ENCODE measurements around the gene NDRG3. TPM values are rescaled to one million over a fixed set of nuclear protein-coding genes. Genes with fewer than 3 reads are reported as not detected.

The NDRG3 gene
- 23.4 to 24.3 TPM (median 23.6 TPM) in 3 replicates for total RNA-seq

DNA sequence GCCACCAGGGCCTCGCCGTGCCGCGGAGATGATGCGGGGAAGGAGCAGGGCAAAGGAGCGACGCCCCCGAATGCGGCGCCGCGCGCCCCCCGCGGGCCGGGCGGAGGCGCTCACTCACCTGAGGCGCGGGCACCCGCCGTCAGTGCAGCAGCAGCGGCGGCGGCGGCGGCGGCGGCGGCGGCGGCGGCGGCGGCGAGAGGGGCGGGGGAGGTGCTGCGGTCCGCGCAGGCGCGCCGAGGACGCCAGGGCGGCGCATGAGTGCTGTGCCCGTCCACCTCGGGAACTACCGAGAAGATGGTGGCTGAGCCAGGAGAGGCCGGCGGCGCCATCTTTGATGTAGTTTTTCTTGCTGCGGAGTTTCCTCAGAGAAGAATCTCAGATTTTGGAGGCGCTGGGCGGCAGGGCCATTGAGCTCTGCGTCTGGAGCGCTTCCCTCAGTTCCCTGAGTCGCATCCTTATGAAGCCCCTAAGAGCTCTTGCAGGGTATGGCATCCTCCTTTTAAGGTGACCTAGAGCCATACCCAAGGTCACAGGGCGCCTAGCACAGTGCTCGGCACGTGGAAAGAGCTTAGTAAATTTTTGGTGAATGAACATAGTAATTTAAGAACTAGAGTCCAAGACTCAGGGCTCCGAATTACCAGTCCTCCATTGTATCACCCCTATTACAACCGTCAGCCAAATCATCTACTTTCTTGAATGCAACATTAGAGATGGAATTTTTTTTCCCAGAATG is at the start of gene NDRG3:
TSS of gene NDRG3 (minus strand) at position 164 of the 733 bp plus-strand sequence. CDS start 24,355 bp downstream, outside the sequence.
- H3K27me3 Mint-ChIP-seq (ENCODE audit: low read depth) = peaks cover 5% of the 10 kb centered on the region
- H3K4me1 Mint-ChIP-seq = peaks cover 17% of the 10 kb centered on the region
- DNase-seq (ENCODE audit: low spot score in 2 of 2, unreplicated experiment in 2 of 2) = peak; percentile 87 to 91
- H3K4me3 Mint-ChIP-seq = peak within 1 kb of the TSS; percentile 90
- TF ChIP-seq, protein P1, sequence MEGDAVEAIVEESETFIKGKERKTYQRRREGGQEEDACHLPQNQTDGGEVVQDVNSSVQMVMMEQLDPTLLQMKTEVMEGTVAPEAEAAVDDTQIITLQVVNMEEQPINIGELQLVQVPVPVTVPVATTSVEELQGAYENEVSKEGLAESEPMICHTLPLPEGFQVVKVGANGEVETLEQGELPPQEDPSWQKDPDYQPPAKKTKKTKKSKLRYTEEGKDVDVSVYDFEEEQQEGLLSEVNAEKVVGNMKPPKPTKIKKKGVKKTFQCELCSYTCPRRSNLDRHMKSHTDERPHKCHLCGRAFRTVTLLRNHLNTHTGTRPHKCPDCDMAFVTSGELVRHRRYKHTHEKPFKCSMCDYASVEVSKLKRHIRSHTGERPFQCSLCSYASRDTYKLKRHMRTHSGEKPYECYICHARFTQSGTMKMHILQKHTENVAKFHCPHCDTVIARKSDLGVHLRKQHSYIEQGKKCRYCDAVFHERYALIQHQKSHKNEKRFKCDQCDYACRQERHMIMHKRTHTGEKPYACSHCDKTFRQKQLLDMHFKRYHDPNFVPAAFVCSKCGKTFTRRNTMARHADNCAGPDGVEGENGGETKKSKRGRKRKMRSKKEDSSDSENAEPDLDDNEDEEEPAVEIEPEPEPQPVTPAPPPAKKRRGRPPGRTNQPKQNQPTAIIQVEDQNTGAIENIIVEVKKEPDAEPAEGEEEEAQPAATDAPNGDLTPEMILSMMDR (IDR thresholded peaks at IDR 0.05; ENCODE audit: unreplicated experiment) = no peak
- H3K9me3 Mint-ChIP-seq = no peaks in the 10 kb centered on the region
- peaks cover 4% of the 10 kb centered on the region for H3K36me3 Mint-ChIP-seq
- H3K27ac Mint-ChIP-seq = peak within 1 kb of the TSS; percentile 86

GRCh38 chr20:36794116-36794474 is 48.2 kb upstream of the NDRG3 start:
- Mint-ChIP-seq H3K27ac (no peak overlapping the region), H3K27me3 (ENCODE audit: low read depth) (no peaks in the 10 kb centered on the region), H3K9me3 (no peaks in the 10 kb centered on the region), H3K4me3 (no peak overlapping the region), H3K36me3 (peaks cover 39% of the 10 kb centered on the region), H3K4me1 (no peaks in the 10 kb centered on the region)
- no peak for DNase-seq (ENCODE audit: low spot score in 2 of 2, unreplicated experiment in 2 of 2)
- TF ChIP-seq, protein P1 (IDR thresholded peaks at IDR 0.05; ENCODE audit: unreplicated experiment) = no peak

GRCh38 chr20:36793294-36794115 is 47.6 kb upstream of the NDRG3 start:
- TF ChIP-seq, protein P1 (IDR thresholded peaks at IDR 0.05; ENCODE audit: unreplicated experiment) = no peak
- Mint-ChIP-seq H3K27me3 (ENCODE audit: low read depth) (no peaks in the 10 kb centered on the region), H3K9me3 (no peaks in the 10 kb centered on the region), H3K4me1 (no peaks in the 10 kb centered on the region), H3K4me3 (no peak overlapping the region), H3K36me3 (peaks cover 37% of the 10 kb centered on the region), H3K27ac (no peak overlapping the region)
- no peak for DNase-seq (ENCODE audit: low spot score in 2 of 2, unreplicated experiment in 2 of 2)

GRCh38 chr20:36792422-36792821 is 46.5 kb upstream of the NDRG3 start:
- H3K36me3 Mint-ChIP-seq = peaks cover 37% of the 10 kb centered on the region
- DNase-seq (ENCODE audit: low spot score in 2 of 2, unreplicated experiment in 2 of 2) = no peak

GRCh38 chr20:36791862-36792261 is 46.0 kb upstream of the NDRG3 start:
- Mint-ChIP-seq H3K4me1 (no peaks in the 10 kb centered on the region), H3K9me3 (no peaks in the 10 kb centered on the region), H3K27me3 (ENCODE audit: low read depth) (no peaks in the 10 kb centered on the region), H3K4me3 (no peak overlapping the region), H3K36me3 (peaks cover 38% of the 10 kb centered on the region), H3K27ac (no peak overlapping the region)
- DNase-seq (ENCODE audit: low spot score in 2 of 2, unreplicated experiment in 2 of 2) = no peak
- TF ChIP-seq, protein P1 (IDR thresholded peaks at IDR 0.05; ENCODE audit: unreplicated experiment) = no peak

More at GRCh38 chr20:36792422-36792821, 46.5 kb upstream of the NDRG3 start:
- TF ChIP-seq, protein P1 (IDR thresholded peaks at IDR 0.05; ENCODE audit: unreplicated experiment) = no peak
- Mint-ChIP-seq H3K27me3 (ENCODE audit: low read depth) (no peaks in the 10 kb centered on the region), H3K4me1 (no peaks in the 10 kb centered on the region), H3K9me3 (no peaks in the 10 kb centered on the region), H3K4me3 (no peak overlapping the region), H3K27ac (no peak overlapping the region)
